Common myeloid progenitor, CD34-positive (primary cell): ENCODE data around the gene SDF2L1.
A peak's percentile ranks its signal among the peaks of the same experiment; 100 is the strongest.
"Not testable (repeated sequence)": the region's sequence is repeated elsewhere in the genome, so short reads cannot be mapped to it uniquely, and the experiment has no call there.

Experiments
- CTCF ChIA-PET: fragments of 350-600 bp; sonication (Branson Sonifier 250); formaldehyde crosslinking; loops from one replicate; lab custom pipeline; 2021; ENCODE audit warnings: antibody characterized with exemption; lab: Charles Lee
- POLR2A ChIA-PET: fragments of 350-600 bp; sonication (Branson Sonifier 250); formaldehyde crosslinking; loops from one replicate; lab custom pipeline; 2021; ENCODE audit warnings: antibody characterized with exemption; lab: Charles Lee
- DNase-seq, 3 donors: peaks; one replicate each; pipeline versions ENCODE4 v3.0.0 to v3.0.0-alpha.2; 2013
- H3K27ac ChIP-seq, 2 experiments: 1 replicate in 1 of 2; 2 replicates in 1 of 2; pipeline ENCODE4 v1.7.0; 2013; ENCODE audit warnings: inconsistent platforms in 2 of 2, low read length in 2 of 2, mild to moderate bottlenecking in 2 of 2, low read depth in 1 of 2, moderate library complexity in 1 of 2; ENCODE audit not compliant: severe bottlenecking in 2 of 2, insufficient read depth in 1 of 2, poor library complexity in 1 of 2
- H3K27me3 ChIP-seq, 5 experiments: replicated peaks in 2 of 5; 1 replicate in 3 of 5; 2 replicates in 2 of 5; pipeline versions ENCODE4 v1.6.1 to v1.7.0; 2013; ENCODE audit warnings: low read length in 4 of 5, mild to moderate bottlenecking in 2 of 5, moderate library complexity in 2 of 5, inconsistent platforms in 1 of 5; ENCODE audit not compliant: insufficient read depth in 5 of 5, control insufficient read depth in 4 of 5
- H3K36me3 ChIP-seq, 4 experiments: 1 replicate in 2 of 4; 2 replicates in 2 of 4; pipeline versions ENCODE4 v1.6.1 to v1.7.0; 2013; ENCODE audit warnings: low read length in 3 of 4, control low read depth in 1 of 4, mild to moderate bottlenecking in 1 of 4; ENCODE audit not compliant: control insufficient read depth in 4 of 4, insufficient read depth in 4 of 4
- H3K4me1 ChIP-seq, 4 experiments: 1 replicate in 3 of 4; 2 replicates in 1 of 4; pipeline versions ENCODE4 v1.6.1 to v1.7.1; 2013; ENCODE audit warnings: low read length in 3 of 4, mild to moderate bottlenecking in 3 of 4, control low read depth in 1 of 4, inconsistent platforms in 1 of 4, moderate library complexity in 1 of 4; ENCODE audit not compliant: control insufficient read depth in 4 of 4, insufficient read depth in 4 of 4; ENCODE audit errors: control extremely low read depth in 1 of 4
- H3K4me3 ChIP-seq, 7 experiments: 1 replicate in 4 of 7; 2 replicates in 3 of 7; pipeline versions ENCODE4 v1.5.1 to v1.7.0; 2013; ENCODE audit warnings: mild to moderate bottlenecking in 7 of 7, low read length in 6 of 7, moderate library complexity in 6 of 7, inconsistent platforms in 2 of 7, low read depth in 2 of 7, control low read depth in 1 of 7; ENCODE audit not compliant: insufficient read depth in 4 of 7, control insufficient read depth in 1 of 7; ENCODE audit errors: extremely low read depth in 1 of 7
- H3K9me3 ChIP-seq, 5 experiments: 1 replicate in 4 of 5; 2 replicates in 1 of 5; pipeline versions ENCODE4 v1.6.1 to v1.7.1; 2013; ENCODE audit warnings: low read length in 4 of 5, mild to moderate bottlenecking in 2 of 5, inconsistent platforms in 1 of 5, low read depth in 1 of 5, moderate library complexity in 1 of 5; ENCODE audit not compliant: control insufficient read depth in 4 of 5, insufficient read depth in 2 of 5; ENCODE audit errors: control extremely low read depth in 1 of 5
- WGBS: methylation state at CpG from one replicate; pipeline ENCODE4 v1.1.5; 2013; ENCODE audit not compliant: insufficient coverage; 5-methylcytosine and 5-hydroxymethylcytosine counted together

SDF2L1 gene

GRCh38 chr22:21635771-21636510, 6.2 kb upstream of the SDF2L1 start:
- Histone ChIP-seq H3K27ac (no peak overlapping the region), H3K27me3 (peaks cover 0 to 3% (median 0%) of the 10 kb centered on the region in 5 experiments), H3K36me3 (no peaks in the 10 kb centered on the region), H3K4me3 (no peak overlapping the region), H3K4me1 (peaks cover 0 to 2% (median 0%) of the 10 kb centered on the region in 4 experiments), H3K9me3 (no peaks in the 10 kb centered on the region)
- no peak for DNase-seq
- POLR2A ChIA-PET = interaction anchor here (1.4 kb wide), 1 partner anchor 7 kb away, joined by 3 read pairs; no protein-coding TSS in a partner anchor
- CTCF ChIA-PET = interaction anchor here (3.2 kb wide), 1 partner anchor 10 kb away, joined by 19 read pairs; no protein-coding TSS in a partner anchor
- WGBS = 95% methylated on average over 14 of the region's 15 CpGs

GRCh38 chr22:21636629-21637218, 5.4 kb upstream of the SDF2L1 start:
- H3K27ac ChIP-seq = no peak overlapping the region
- peaks cover 0 to 5% (median 0%) of the 10 kb centered on the region in 5 experiments for H3K27me3 ChIP-seq
- CTCF ChIA-PET = interaction anchor here (3.2 kb wide), 1 partner anchor 9 kb away, joined by 19 read pairs; no protein-coding TSS in a partner anchor
- H3K4me3 ChIP-seq = no peak overlapping the region
- H3K4me1 ChIP-seq = peaks cover 3 to 10% (median 6%) of the 10 kb centered on the region in 4 experiments
- no peaks in the 10 kb centered on the region for H3K9me3 ChIP-seq
- POLR2A ChIA-PET = no interaction called here
- WGBS = 90% methylated on average over 13 of the region's 17 CpGs
- no peak for DNase-seq
- H3K36me3 ChIP-seq = no peaks in the 10 kb centered on the region

- peaks cover 3 to 15% (median 11%) of the 10 kb centered on the region in 4 experiments for H3K4me1 ChIP-seq
- DNase-seq, H3K27ac ChIP-seq, POLR2A ChIA-PET, H3K4me3 ChIP-seq, H3K9me3 ChIP-seq, H3K27me3 ChIP-seq, H3K36me3 ChIP-seq: not testable (repeated sequence)
- 90% methylated on average over 2 of the region's 2 CpGs for WGBS
- CTCF ChIA-PET = interaction anchor here (3.2 kb wide), 1 partner anchor 9 kb away, joined by 19 read pairs; no protein-coding TSS in a partner anchor
Observed at GRCh38 chr22:21637450-21637849, 4.7 kb upstream of the SDF2L1 start.

GRCh38 chr22:21639359-21639758, 2.7 kb upstream of the SDF2L1 start:
- Histone ChIP-seq H3K4me1 (peaks cover 3 to 30% (median 22%) of the 10 kb centered on the region in 4 experiments), H3K27me3 (peaks cover 0 to 5% (median 0%) of the 10 kb centered on the region in 5 experiments), H3K9me3 (no peaks in the 10 kb centered on the region), H3K4me3 (no peak overlapping the region), H3K36me3 (peaks cover 0 to 5% (median 2%) of the 10 kb centered on the region in 4 experiments), H3K27ac (no peak overlapping the region)
- ChIA-PET CTCF (no interaction called here), POLR2A (no interaction called here)
- 100% methylated on average over 4 of the region's 4 CpGs for WGBS
- no peak for DNase-seq

DNA sequence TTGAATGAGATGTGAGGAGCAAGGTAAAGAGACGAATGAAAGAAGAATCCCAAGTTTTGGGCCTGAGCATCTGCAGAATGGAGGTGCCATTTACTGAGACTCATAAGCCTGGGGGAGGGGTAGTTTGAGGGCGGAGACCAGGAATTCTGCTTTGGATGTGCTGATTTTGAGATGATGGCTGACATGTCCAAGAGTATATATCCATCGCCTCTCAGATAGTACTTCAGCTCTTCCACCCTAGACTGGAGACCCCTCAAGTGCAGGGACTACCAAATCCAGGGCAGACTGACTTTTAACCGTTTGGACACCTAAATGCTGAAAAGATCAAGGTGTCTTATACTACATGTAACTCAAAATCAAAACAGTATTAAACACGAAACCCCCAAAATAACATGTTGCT, 1.3 kb upstream of the SDF2L1 start:
- CTCF ChIA-PET = interaction anchor here (1.0 to 9.2 kb wide), 2 partner anchors 15 to 27 kb away, joined by 6 to 174 read pairs; partner anchors contain the start of genes CCDC116 and YDJC
- DNase-seq = no peak
- H3K27ac ChIP-seq = peak overlapping the region in 1 of 2 experiments; percentile 95
- 100% methylated on average over 3 of the region's 5 CpGs for WGBS
- POLR2A ChIA-PET = interaction anchor here (1.2 to 3.4 kb wide), 4 partner anchors 8 to 38 kb away, joined by 4 to 41 read pairs (median 6); partner anchors contain the start of genes CCDC116 and YDJC
- peaks cover 3 to 30% (median 22%) of the 10 kb centered on the region in 4 experiments for H3K4me1 ChIP-seq
- H3K36me3 ChIP-seq = peaks cover 0 to 8% (median 2%) of the 10 kb centered on the region in 4 experiments
- H3K4me3 ChIP-seq = no peak overlapping the region
- no peaks in the 10 kb centered on the region for H3K9me3 ChIP-seq
- peaks cover 0 to 5% (median 0%) of the 10 kb centered on the region in 5 experiments for H3K27me3 ChIP-seq

DNA sequence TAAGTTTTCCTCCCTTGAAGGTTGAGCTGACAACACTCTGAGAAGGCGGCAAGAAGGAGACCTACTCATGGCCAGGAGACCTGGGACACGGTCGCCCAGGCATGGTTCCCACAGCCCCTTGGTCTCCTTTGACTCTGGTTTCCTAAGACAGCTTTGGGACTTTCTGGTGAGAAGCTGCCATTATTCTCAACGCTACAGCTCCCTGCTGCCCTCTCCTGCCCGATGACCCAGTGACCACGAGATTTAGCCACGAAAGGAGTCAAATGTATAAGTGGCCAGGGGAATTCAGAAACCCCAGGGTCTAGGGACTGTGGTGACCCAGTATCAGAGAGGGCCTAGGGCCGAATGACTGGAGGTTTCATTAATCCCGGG, 699 bp upstream of the SDF2L1 start:
- Histone ChIP-seq H3K4me3 (peak overlapping the region in 5 of 7 experiments; percentile 21 to 74 (median 56)), H3K27me3 (peaks cover 0 to 5% (median 0%) of the 10 kb centered on the region in 5 experiments), H3K9me3 (no peaks in the 10 kb centered on the region), H3K4me1 (peaks cover 3 to 30% (median 22%) of the 10 kb centered on the region in 4 experiments), H3K36me3 (peaks cover 0 to 13% (median 2%) of the 10 kb centered on the region in 4 experiments), H3K27ac (peak overlapping the region in 1 of 2 experiments; percentile 95)
- ChIA-PET CTCF (interaction anchor here (1.0 to 9.2 kb wide), 2 partner anchors 15 to 27 kb away, joined by 6 to 174 read pairs; partner anchors contain the start of genes CCDC116 and YDJC), POLR2A (interaction anchor here (0.7 to 3.4 kb wide), 7 partner anchors 8 to 59 kb away, joined by 3 to 41 read pairs (median 4); partner anchors contain the start of genes CCDC116 and YDJC)
- WGBS = 16% methylated on average over 9 of the region's 9 CpGs
- peak in 1 of 3 donors; percentile 27 for DNase-seq
